GM18870 (cell line): ENCODE data around the gene TALDO1.

Source experiments
- ATAC-seq: cut with Tn5 transposase; IDR thresholded peaks from one replicate; pipeline ENCODE4 v1.9.1; 2021; ENCODE audit warnings: moderate library complexity; ENCODE audit not compliant: unreplicated experiment

The TALDO1 gene

DNA sequence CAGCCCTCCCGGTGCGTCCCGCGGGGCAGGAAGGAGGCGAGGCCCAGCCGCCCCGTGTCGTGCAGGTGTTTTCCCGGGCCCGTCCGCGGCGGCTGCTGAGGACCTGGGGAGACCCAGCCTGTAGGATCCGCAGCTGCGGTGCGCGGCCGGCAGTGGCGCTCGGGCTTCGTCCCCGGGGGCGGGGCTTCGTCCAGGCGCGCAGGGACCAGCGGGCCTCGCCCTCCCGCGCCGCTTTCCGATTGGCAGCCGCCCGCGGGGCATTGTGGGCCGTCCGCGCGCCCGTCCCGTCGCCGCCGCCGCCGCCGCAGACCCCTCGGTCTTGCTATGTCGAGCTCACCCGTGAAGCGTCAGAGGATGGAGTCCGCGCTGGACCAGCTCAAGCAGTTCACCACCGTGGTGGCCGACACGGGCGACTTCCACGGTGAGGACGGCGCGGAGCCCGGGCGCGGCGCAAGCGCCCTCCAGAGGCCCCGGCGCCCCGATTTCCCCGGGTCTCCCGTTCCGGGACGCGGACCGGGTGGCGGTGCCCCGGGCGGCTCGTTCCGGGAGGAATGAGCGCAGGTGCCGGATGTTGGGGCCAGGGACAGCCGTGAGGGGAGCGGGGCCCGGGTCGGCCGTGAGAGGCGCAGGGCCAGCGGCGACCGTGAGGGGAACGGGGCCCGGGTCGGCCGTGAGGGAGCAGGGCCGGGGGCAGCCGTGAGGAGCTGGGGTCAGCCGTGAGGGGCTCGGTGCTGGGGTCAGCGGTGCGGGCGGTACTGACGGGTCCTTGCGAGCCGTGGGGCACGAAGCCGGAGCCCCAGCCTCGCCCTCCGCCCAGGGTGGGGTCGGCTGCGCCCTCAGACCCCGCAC lies at the start of gene TALDO1:
Gene TALDO1, plus strand, starts transcription at position 307 of the 849 bp plus-strand sequence. Its CDS starts 18 bp downstream, at position 325.
- ATAC-seq: peak; percentile 74

- ATAC-seq: no peak
These were observed 49.4 kb upstream of the TALDO1 start for GRCh38 chr11:697811-698311.

DNA sequence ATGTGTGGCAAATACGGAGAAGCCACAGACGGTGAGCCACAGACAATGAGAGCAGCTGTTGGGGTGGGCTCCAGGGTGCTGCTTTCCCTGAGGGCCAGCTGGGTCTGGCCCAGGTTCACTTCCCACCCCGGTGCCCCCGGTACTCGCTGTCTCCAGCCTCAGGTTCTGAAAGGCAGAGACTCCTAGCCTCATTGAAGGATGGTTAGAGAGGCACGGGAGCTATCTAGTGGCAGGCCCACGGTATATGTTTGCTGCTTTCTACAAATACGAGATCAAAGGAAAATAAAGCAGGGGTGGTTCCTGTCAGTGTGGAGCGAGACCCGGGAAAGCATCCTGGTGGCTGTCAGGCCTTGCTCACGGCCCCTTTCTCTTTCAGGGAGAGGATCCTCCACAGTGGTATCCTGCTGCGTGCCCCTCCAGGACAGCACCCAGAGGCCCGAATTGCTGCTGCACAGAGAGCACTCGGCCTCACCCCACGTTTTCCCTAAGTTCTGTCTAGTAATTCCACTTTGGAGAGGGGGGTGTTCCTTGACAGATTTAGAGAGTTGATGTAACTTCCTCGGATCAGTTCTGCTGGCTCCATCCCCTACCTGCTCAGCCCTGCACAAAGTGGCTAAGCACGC lies 48.7 kb upstream of the TALDO1 start:
- ATAC-seq: no peak

DNA sequence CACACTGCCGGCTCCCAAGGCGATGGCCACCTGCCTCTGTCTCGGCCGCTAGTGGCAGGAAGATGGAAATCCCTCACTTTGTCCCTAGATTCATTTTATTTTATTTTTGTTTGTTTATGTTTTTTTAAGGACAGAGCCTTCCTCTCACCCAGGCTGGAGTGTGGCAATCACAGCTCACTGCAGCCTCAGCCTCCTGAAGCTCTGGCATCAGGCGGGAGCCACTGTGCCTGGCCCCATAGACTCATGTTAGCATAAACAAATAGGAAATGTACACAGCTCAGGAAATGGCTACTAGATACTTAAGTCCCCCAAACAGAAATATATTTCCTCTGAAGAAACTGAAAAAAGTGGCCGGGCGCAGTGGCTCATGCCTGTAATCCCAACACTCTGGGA lies 48.2 kb upstream of the TALDO1 start:
- ATAC-seq: no peak

DNA sequence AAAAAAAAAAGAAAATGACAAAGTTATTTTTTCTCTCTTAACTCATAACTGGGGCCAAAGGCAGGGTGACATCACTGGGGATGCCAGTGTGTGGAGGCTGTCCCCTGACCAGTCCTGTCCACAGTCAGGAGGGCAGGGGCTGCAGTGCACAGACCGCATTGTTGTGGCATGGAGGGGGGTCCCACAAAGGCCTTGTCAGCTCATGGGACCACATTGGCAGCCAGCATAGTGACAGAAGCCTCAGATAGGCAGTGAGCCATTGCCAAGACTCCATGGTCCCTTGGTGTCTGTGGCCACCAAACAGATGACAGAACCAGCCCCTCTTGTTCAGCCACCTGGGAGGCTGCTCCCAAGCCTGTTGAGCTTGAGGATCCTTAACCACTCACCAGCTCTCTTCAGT lies 47.5 kb upstream of the TALDO1 start:
- no peak for ATAC-seq

GRCh38 chr11:701741-702461 lies 45.4 kb upstream of the TALDO1 start:
- ATAC-seq: no peak

DNA sequence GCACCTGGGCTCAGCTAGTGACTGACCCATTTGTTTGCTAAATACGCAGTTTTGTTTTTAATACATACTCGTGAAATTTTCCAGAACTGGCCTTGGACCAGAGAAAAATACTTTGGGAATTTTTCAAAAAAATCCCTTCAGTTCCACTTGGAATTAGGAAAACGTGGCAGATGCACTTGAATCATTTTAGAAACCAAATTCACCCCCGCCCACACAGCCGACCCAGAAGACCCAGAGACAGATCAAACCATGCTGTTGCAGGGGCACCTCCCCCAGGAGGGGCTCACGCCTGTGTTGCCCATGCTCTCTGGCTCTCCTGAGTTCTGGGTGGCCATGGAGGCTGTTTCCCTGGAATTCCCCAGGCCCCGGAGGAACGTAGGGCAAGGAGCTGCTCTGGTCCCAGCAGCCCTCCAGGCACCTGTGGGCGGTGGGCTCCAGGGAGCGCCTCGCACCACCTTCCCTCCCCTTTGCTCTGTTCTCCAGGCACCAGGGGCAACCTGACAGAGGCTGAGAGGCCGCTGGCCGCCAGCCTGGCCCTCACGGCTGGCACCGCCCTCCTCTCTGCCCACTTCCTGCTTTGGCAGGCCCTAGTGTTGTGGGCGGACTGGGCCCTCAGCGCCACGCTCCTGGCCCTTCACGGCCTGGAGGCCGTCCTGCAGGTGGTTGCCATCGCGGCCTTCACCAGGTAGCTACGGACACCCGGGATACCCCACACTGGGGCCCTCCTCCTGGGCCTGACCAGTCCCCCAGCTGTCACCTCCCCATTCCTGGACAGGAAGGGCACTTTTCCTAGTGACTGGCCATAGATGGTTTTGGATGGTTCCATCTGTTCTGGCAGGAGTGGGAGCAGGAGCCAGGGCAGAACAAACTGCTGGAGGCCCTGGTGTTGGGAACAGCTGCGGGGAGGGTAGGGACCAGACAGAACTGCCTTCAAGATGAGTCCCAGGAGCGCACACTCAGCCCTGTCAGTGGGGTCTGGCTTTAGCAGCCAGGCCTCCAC lies 44.5 kb upstream of the TALDO1 start:
- ATAC-seq: no peak

DNA sequence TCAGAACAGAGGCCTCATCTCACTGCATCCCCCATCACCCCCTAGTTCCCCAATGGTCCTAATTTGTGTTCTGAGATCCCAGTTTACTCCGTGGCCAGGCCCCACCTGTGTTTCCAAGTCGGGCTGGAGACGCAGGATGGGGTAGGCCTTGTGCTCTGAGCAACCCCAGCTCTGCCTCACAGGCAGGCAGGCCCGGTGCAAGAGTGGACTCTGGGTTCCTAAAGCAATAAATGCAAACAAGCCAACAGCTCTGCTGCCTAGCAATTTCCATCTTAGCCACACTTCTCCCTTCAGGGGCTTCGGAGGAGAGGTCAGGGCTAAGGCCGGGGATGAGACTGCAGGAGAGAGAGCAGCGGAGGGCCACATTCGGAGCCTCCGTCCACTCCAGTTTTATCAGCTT lies 43.8 kb upstream of the TALDO1 start:
- no peak for ATAC-seq

- no peak for ATAC-seq
These were observed 43.0 kb upstream of the TALDO1 start for GRCh38 chr11:704228-704674.

GRCh38 chr11:704781-705645 lies 42.3 kb upstream of the TALDO1 start:
- ATAC-seq: no peak

DNA sequence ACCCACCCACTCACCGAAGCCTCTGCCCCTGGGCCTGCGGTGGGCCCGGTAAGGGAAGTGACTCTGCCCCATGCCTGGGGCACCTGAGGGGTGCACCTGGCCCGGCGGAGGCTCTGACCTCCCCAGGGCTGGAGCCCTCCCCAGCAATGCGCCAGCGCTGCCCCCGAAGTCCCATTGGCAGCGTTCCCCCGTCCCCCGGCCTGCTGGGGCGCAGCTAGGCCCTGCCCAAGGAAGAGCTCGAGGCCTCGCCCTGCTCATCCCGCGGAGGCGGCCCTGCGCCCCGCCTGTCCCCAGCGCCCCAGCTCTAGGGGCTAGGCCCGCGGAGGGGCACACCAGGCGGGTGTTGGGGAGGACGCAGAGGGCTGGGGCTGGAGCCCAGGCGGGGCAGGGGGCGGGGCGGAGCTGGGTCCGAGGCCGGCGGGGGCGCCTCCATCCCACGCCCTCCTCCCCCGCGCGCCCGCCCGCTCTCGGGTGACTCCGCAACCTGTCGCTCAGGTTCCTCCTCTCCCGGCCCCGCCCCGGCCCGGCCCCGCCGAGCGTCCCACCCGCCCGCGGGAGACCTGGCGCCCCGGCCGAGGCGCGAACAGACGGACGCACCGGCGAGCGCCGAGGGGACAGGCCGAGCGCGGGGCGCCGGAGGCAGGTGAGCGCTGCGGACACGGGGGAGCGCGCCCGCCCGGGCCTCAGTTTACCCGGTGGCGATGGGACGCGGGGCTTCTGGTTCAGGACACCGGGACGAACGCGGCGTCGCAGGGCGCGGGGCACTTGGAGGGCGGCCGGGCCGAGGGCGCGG lies 41.4 kb upstream of the TALDO1 start, which contains the start of gene EPS8L2:
Gene EPS8L2, plus strand, starts transcription at position 586 of the 793 bp plus-strand sequence. CDS start 3,177 bp downstream, outside the sequence.
- no peak for ATAC-seq

GRCh38 chr11:706439-706956 lies 40.8 kb upstream of the TALDO1 start:
- no peak for ATAC-seq

- ATAC-seq: no peak
These were observed 40.1 kb upstream of the TALDO1 start for GRCh38 chr11:706957-707816.

DNA sequence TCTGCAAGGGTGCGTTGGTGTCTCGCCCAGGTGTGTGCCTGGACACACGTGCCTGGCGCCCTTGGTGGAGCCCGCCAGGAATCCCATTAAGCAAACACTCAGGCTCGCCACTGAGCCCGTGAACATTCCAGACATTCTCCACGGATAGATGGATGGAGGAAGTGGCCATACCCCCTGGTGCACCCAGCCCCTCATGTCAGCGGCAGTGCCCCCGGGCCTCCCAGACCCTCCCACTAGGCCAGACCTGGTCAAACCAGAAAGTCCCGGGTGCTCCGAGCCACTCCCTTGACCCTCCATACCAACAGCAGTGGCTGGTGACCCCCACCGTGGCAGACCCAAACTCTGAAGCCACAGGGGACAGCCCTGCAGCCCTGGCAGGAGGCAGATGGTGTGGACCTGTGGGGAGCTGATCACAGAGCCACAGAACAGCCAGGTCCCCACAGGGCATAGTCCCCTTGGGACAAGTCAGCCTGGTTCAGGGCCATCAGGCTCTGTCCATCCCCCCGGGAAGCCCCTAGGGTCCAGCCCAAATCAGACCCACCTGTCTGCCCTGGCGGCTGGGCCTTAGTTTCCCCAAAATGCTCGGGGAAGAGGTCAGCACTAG lies 39.3 kb upstream of the TALDO1 start:
- ATAC-seq: no peak

GRCh38 chr11:708511-708910 lies 38.8 kb upstream of the TALDO1 start:
- no peak for ATAC-seq

GRCh38 chr11:709109-709997 lies 37.9 kb upstream of the TALDO1 start:
- no peak for ATAC-seq
